SJCRH30 (cell line): ENCODE results near the gene PRSS50. TPM values are rescaled to one million over a fixed set of nuclear protein-coding genes. Genes with fewer than 3 reads are reported as not detected.
"Not testable (repeated sequence)": the region's sequence is repeated elsewhere in the genome, so short reads cannot be mapped to it uniquely, and the experiment has no call there.

Experiments
- DNase-seq, 2 experiments: peaks; one replicate each; pipeline ENCODE4 v3.0.0-alpha.2; 2015 to 2020
- H3K27ac ChIP-seq: fragments of 250-450 bp; sonication (Bioruptor Pico); 2 replicates; pipeline ENCODE4 v1.5.1; 2020; ENCODE audit warnings: mild to moderate bottlenecking, moderate library complexity
- H3K27me3 ChIP-seq: fragments of 250-450 bp; sonication (Bioruptor Pico); 2 replicates; pipeline ENCODE4 v1.5.1; 2020; ENCODE audit warnings: mild to moderate bottlenecking, moderate library complexity
- H3K36me3 ChIP-seq: fragments of 250-450 bp; sonication (Bioruptor Pico); 2 replicates; pipeline ENCODE4 v1.5.1; 2020; ENCODE audit warnings: mild to moderate bottlenecking, moderate library complexity
- H3K4me1 ChIP-seq: fragments of 250-450 bp; sonication (Bioruptor Pico); 2 replicates; pipeline ENCODE4 v1.5.1; 2020; ENCODE audit warnings: mild to moderate bottlenecking, moderate library complexity
- H3K4me3 ChIP-seq: fragments of 250-450 bp; sonication (Bioruptor Pico); 2 replicates; pipeline ENCODE4 v1.5.1; 2020; ENCODE audit warnings: mild to moderate bottlenecking, moderate library complexity
- H3K9me3 ChIP-seq: fragments of 250-450 bp; sonication (Bioruptor Pico); replicated peaks from 2 replicates; pipeline ENCODE4 v1.5.1; 2020; ENCODE audit warnings: mild to moderate bottlenecking, moderate library complexity
- total RNA-seq: library from RNA; depleted of rRNA; stranded (reverse); fragments of >200 nt; shearing (Covaris generic); gene quantifications from 2 replicates; pipeline ENCODE4 v1.2.3, GENCODE V29; 2014; rRNA removed

Gene PRSS50, protein sequence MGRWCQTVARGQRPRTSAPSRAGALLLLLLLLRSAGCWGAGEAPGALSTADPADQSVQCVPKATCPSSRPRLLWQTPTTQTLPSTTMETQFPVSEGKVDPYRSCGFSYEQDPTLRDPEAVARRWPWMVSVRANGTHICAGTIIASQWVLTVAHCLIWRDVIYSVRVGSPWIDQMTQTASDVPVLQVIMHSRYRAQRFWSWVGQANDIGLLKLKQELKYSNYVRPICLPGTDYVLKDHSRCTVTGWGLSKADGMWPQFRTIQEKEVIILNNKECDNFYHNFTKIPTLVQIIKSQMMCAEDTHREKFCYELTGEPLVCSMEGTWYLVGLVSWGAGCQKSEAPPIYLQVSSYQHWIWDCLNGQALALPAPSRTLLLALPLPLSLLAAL
- not detected in 2 replicates for total RNA-seq

DNA sequence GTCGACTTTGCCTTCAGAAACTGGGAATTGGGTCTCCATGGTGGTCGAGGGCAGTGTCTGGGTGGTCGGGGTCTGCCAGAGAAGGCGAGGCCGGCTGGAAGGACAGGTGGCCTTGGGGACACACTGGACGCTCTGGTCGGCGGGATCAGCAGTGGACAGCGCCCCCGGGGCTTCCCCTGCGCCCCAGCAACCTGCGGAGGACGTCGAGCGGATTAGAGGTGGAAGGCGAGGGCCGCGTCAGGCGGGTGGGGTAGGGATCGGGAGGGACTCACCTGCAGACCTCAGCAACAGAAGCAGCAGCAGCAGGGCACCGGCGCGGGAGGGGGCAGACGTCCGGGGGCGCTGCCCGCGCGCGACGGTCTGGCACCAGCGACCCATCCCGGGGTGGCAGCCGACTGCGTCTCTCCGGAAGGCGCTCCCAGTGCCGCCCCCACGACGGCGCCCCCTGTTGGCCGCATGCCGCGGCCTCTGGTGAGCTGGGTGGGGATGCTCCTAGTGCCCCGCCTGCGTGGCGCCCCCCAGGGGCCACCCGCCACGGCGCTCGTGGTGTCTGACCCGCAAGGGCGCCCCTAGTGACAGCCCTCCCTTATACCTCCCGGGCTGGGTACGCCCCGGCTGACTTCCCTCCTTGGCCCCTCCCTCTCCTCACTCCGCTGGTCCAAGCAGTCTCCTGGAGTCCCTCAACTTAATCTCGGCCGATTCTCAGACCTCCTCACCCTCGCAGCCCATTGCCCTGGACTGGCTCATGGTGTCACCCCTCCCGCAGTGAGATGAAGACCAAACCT, at the start of gene PRSS50:
TSS of gene PRSS50 (minus strand) at position 423 of the 785 bp plus-strand sequence. CDS start at position 378, 45 bp downstream.
- H3K4me3 ChIP-seq: no peak within 1 kb of the TSS
- no peaks in the 10 kb centered on the region for H3K27me3 ChIP-seq
- H3K36me3 ChIP-seq: no peaks in the 10 kb centered on the region
- no peaks in the 10 kb centered on the region; the same call in 1 of the 2 replicates for H3K9me3 ChIP-seq
- no peak within 1 kb of the TSS for H3K27ac ChIP-seq
- no peak for DNase-seq
- no peaks in the 10 kb centered on the region for H3K4me1 ChIP-seq

DNA sequence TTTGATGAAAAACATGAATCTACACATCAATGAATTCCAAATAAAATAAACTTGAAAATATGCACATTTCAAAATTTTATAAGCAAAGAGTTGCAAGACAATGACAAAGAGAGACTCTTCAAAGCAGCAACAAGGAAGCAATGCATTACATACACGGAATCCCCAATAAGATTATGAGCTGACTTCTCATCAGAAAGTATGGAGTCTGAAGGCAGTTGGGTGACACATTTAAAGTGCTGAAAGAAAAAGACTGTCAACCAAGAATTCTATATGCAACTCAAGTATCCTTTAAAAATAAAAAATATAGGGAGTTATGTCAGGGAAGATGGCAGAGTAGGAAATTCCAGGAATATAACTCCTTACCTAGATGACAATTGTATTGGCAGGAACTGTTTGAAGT, 46.5 kb upstream of the PRSS50 start:
- Histone ChIP-seq H3K27me3 (no peaks in the 10 kb centered on the region), H3K9me3 (peaks cover 5% of the 10 kb centered on the region; the same call in 1 of the 2 replicates), H3K4me1 (no peaks in the 10 kb centered on the region), H3K36me3 (no peaks in the 10 kb centered on the region), H3K27ac (no peak overlapping the region), H3K4me3 (no peak overlapping the region)
- DNase-seq: no peak

DNA sequence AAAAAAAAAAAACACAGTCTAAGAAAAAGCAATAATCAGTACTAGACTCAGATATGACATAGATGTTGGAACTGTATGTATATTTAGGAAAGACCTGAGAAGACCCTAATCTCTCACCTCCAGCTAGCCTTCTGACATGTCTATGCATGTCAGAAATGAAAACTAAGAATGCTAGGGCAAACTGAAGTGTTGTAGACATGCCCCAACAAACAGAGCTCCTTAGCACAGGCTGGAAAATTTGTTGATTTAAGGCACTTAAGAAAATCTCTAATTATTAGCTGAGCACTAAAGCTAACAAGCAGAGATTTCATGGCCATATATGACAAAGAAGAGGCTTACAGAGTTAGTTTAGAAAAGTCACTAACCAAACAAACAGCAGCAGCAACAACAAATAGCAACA, 45.5 kb upstream of the PRSS50 start:
- H3K4me3 ChIP-seq: no peak overlapping the region
- no peaks in the 10 kb centered on the region for H3K36me3 ChIP-seq
- no peak overlapping the region for H3K27ac ChIP-seq
- no peaks in the 10 kb centered on the region for H3K4me1 ChIP-seq
- no peak for DNase-seq
- H3K27me3 ChIP-seq: no peaks in the 10 kb centered on the region
- peaks cover 5% of the 10 kb centered on the region; the same call in 1 of the 2 replicates for H3K9me3 ChIP-seq

DNA sequence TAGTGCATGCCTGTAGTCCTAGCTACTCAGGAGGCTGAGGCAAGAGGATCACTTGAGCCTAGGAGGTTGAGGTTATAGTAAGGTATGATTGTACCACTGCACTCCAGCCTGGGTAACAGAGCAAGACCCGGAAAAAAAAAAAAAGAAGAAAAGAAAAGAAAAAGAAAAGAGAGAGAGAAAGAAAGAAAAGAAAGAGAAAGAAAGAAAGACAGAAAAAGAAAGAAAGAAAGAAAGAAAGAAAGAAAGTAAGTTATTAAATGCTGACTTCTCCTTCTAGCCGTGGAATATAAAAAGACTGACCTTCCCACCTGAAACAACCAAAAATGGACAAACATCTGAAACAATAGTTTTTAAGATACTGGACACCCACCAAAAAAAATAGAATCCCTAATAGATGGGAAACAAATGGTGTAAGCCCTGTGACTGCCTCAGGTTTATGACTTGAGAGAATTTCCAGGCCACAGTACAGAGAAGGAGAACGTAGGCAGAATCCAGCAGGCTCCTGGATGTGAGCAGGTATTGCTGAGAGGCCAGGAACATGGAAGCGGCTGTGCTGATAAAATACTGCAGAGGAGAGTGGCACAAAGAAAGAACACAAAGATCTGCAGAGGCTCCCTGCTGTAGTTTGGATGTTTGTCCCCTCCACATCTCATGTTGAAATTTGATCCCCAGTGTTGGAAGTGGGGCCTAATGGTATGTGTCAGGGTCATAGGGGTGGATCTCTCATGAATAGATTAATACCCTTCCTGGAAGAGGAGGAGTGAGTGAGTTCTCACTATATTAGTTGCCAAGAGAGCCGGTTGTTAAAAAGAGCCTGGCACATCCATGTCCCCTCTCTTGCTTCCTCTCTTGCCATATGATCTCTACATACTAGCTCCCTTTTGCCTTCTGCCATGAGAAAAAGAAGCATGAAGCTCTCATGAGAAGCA, 41.8 kb upstream of the PRSS50 start:
- Histone ChIP-seq H3K9me3 (0 out of 2 replicates have a peak, but pooled peaks cover 3% of the 10 kb centered on the region), H3K27ac (no peak overlapping the region), H3K4me3 (no peak overlapping the region), H3K36me3 (no peaks in the 10 kb centered on the region), H3K27me3 (no peaks in the 10 kb centered on the region), H3K4me1 (no peaks in the 10 kb centered on the region)
- DNase-seq: no peak

DNA sequence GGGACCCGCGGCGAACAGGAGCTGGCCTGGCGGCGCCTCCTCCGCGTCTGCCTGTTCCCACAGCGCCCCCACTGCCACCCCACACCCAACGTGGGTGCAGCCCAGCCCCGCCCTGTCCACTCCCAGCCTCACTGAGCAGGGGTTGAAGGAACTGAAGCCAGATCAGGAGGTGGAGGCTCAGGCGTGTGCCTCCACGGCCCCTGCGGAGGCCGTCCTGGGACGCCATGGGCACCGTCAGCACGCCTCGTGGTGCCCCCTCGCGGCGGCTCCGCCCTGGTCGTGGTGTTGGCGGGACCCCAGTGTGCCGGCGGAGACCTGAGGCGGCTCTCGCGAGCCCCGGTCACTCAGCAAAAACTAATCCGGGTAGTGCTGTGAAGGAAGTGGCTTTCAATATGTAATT, 39.0 kb upstream of the PRSS50 start:
- Histone ChIP-seq H3K27ac (no peak overlapping the region), H3K27me3 (no peaks in the 10 kb centered on the region), H3K4me3 (no peak overlapping the region), H3K9me3 (no peaks in the 10 kb centered on the region), H3K36me3 (no peaks in the 10 kb centered on the region), H3K4me1 (no peaks in the 10 kb centered on the region)
- no peak for DNase-seq

DNA sequence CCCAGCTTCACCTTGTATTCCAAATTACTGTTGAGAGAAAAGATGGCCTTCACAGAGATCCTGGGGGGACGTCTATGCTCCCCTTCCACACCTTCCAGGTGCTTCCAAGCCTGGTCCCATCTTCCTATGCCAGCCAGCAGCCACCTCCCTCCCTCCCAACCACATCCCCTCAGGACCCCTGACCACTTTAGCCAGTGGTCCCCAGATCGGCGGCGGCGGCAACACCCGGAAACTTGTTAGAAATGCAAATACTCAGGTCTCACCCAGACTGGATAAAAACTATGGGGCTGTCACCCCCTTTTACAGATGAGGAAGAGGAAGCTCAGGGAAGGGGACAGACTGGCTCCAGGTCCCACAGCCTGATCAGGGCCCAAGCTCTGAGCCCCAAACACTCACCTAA, 38.0 kb upstream of the PRSS50 start:
- no peaks in the 10 kb centered on the region for H3K27me3 ChIP-seq
- H3K9me3 ChIP-seq: no peaks in the 10 kb centered on the region
- H3K4me3 ChIP-seq: no peak overlapping the region
- H3K27ac ChIP-seq: no peak overlapping the region
- H3K36me3 ChIP-seq: no peaks in the 10 kb centered on the region
- no peak for DNase-seq
- H3K4me1 ChIP-seq: no peaks in the 10 kb centered on the region

DNA sequence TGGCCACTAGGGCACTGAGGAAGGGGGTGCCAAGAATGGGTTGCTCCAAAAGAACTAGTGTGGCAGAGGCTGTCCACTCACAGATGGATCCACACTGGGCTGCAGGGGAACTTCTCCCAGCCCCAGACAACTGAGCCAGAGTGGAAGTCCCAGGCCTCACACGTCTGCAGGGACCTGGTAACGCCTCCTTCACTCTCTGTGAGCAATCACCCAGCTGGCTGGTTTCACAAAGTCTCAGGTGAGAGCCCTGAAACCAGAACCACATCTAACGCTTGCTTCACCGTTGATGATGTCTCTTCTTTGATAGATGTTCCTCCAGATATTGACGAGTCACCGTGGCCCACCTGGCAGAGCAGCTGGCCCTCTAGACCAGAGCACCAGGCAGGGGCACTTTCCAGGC, 35.5 kb upstream of the PRSS50 start:
- DNase-seq, H3K27me3 ChIP-seq, H3K4me1 ChIP-seq, H3K9me3 ChIP-seq, H3K36me3 ChIP-seq, H3K27ac ChIP-seq, H3K4me3 ChIP-seq: not testable (repeated sequence)

DNA sequence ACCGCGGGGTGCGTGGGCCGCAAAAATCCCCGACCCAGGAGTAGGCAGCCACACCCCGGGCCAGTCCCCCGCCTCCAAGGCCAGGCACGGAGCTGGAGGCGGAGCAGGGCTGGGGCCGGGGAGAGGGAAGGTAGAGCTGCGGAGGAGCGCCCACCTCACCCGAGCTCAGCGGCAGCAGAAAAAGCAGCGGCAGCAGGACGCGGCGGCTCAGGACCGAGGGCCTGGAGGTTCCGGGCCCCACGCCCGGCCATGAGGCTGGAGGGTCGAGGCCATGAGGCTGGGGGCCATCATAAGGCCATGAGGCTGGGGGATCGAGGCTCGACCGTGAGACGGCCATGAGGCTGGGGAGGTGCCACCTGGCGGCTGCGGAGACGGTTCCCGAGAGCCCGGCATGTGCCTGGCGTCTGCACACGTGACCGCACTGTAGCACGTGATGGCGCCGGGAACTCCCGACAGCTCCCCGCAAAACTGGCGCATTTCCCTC, 32.9 kb upstream of the PRSS50 start:
- H3K27ac ChIP-seq: no peak overlapping the region
- no peaks in the 10 kb centered on the region for H3K9me3 ChIP-seq
- H3K4me3 ChIP-seq: no peak overlapping the region
- no peaks in the 10 kb centered on the region for H3K27me3 ChIP-seq
- DNase-seq: no peak
- no peaks in the 10 kb centered on the region for H3K4me1 ChIP-seq
- H3K36me3 ChIP-seq: no peaks in the 10 kb centered on the region

DNA sequence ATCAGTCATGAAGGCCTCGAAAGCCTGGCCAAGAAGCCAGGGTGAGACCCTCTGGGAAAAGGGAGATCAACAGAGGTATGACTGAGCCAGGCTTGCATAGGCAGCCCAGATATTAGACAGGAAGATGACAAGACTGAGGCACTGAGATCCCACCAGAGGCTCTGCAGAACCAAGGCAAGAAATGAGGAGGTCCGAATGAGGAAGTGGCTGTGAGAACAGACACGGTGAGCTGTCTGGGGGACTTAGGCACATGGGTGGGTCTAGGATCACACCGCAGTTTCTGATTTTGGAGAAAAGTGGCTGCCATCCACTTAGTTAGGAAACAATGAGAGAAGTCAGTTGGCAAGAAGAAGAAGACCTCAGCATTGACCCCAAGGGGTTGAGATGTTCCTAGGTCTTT, 31.5 kb upstream of the PRSS50 start:
- Histone ChIP-seq H3K27ac (no peak overlapping the region), H3K27me3 (no peaks in the 10 kb centered on the region), H3K4me1 (no peaks in the 10 kb centered on the region), H3K36me3 (no peaks in the 10 kb centered on the region), H3K9me3 (no peaks in the 10 kb centered on the region), H3K4me3 (no peak overlapping the region)
- DNase-seq: no peak

DNA sequence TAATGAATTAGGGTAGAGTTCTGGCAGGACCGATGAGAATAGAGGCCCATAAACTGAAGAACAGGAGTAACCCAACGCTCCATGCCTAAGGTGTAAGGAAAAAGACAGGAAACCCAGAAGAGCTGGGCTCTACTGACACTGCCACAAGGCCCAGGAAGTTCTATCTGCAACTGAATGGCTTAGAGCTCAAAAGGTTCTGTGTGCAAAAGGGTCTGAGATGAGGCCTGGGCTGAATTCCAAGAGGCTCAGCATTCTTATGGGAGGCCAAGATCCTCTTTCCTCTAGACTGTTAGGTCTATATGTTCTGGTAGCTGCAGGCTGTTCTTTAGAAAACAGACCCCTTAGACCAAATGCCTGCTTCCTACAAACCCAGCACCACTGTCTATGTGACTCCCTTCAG, 30.5 kb upstream of the PRSS50 start:
- Histone ChIP-seq H3K27me3 (no peaks in the 10 kb centered on the region), H3K27ac (no peak overlapping the region), H3K9me3 (no peaks in the 10 kb centered on the region)

DNA sequence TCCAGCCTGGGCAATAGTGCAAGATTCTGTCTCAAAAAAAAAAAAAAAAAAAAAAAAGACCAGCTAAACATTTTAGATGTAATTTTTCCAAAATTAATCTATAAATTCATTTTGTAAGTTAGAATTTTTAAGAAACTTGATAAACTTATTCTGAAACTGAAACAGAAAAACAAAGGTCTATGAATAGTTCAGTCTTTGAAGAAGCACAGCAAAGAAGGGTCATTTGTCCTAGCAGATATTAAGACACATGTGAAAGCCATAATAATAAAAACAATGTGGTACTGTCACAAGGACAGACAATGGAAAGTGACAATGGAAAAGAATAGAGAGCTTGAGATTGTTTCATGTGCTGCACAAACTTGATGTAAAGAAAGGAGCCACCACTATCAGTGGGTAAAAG, 29.0 kb upstream of the PRSS50 start:
- Histone ChIP-seq H3K4me3 (no peak overlapping the region), H3K27ac (no peak overlapping the region), H3K4me1 (no peaks in the 10 kb centered on the region), H3K9me3 (no peaks in the 10 kb centered on the region), H3K36me3 (no peaks in the 10 kb centered on the region), H3K27me3 (no peaks in the 10 kb centered on the region)
- DNase-seq: no peak

More for the DNA sequence above, 30.5 kb upstream of the PRSS50 start:
- Histone ChIP-seq H3K4me1 (no peaks in the 10 kb centered on the region), H3K4me3 (no peak overlapping the region), H3K36me3 (no peaks in the 10 kb centered on the region)
- no peak for DNase-seq

DNA sequence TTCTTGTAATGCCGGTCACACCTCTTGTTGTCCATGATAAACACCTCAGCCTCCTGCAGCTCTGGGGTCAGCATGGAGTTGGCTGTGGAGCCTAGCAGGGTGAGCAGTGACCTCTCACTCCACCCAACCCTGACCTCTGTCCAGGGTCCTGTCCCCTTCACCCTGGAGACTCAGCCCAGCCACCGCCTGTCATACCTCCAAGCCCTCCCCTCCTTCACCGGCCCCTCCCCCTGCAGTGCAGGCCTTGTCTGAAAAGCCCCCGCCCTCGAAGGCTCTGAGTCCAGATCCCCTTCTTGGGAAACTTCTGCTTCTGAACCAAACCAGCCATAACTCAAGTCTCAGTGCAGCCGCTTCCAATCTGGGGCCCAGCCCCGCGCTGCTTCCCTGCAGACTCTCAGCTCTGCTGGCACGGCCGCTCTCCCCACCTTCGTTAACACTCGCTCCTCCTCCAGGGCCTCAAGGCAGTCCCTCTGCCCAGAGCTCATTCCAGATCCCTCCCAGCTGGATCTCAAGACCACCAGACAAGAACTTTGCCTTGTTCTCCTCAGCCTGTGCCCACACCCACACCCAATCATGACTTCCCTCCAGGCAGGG, 25.4 kb upstream of the PRSS50 start:
- Histone ChIP-seq H3K27ac (no peak overlapping the region), H3K9me3 (no peaks in the 10 kb centered on the region), H3K4me1 (no peaks in the 10 kb centered on the region), H3K27me3 (no peaks in the 10 kb centered on the region), H3K4me3 (no peak overlapping the region), H3K36me3 (no peaks in the 10 kb centered on the region)
- DNase-seq: no peak

DNA sequence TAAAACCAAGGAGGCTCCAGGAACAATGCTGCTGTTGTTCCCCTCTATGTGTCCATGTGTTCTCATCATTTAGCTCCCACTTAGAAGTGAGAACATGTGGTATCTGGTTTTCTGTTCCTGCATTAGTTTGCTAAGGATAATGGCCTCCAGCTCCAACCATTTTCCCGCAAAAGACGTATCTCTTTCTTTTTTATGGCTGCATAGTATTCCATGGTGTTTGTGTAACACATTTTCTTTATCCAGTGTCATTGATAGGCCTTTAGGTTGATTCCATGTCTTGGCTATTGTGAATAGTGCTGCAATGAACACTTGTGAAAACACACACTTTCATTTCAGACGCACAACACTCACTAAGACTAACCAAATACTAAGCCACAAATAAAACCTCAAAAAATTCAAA, 21.9 kb upstream of the PRSS50 start:
- H3K4me3 ChIP-seq, H3K27ac ChIP-seq, H3K36me3 ChIP-seq, H3K27me3 ChIP-seq, DNase-seq, H3K9me3 ChIP-seq, H3K4me1 ChIP-seq: not testable (repeated sequence)

DNA sequence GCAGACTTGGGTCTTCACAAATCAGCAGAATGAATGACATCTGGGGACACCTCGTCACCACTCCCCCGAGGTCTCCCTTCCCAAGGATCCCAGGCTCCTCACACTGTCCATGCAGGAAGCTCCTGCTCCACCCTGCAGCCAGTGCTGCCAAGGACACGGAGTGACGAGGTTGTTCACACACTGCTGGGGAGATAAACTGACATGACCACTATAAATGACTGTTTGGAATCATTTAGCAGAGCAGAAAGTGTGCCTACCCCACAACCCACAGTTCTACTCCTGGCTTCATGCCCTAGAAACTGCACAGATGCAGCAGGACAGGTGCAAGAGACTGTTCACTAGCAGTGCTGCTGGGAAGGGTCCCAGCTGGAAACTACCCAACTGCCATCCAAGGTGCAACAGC, 19.7 kb upstream of the PRSS50 start:
- no peaks in the 10 kb centered on the region for H3K27me3 ChIP-seq
- H3K36me3 ChIP-seq: no peaks in the 10 kb centered on the region
- H3K4me1 ChIP-seq: no peaks in the 10 kb centered on the region
- H3K4me3 ChIP-seq: no peak overlapping the region
- H3K9me3 ChIP-seq: no peaks in the 10 kb centered on the region
- DNase-seq: peak in 1 of 2 experiments; percentile 40
- H3K27ac ChIP-seq: no peak overlapping the region
